ENCODE measurements around the gene LINC00237.
A peak's percentile ranks its signal among the peaks of the same experiment; 100 is the strongest.

DNA sequence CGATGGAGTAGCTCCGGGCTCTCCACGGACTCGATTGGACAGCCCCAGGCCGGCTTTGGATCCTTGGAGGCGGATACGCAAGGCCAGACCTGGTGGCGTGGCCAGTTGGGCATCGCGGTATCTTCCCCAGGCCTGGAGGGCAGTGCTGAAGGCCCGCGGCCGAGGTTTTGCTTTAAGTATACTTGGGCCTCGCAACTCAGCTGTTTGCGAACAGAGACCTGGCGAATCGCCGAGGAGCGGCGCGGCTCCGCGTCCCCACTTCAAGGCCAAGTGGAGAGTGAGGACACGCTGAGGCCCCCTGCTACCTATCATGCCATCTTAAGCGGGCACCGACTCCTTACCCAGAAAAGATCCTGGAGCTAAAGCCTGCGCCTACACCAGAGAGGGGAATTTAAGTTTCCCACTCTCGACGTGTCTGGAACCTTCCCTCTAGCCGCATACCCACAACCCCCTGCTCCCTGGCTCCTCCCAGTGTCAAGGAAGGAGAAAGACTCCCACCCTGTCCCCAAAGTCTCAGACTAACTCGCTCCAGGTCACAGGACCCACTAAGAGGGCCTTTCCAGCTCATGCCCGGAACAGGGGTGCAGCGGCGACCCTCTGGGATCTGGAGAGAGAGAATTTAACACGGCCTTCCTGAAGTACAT is 4.1 kb downstream of the LINC00237 start:
- TF ChIP-seq, protein P1, sequence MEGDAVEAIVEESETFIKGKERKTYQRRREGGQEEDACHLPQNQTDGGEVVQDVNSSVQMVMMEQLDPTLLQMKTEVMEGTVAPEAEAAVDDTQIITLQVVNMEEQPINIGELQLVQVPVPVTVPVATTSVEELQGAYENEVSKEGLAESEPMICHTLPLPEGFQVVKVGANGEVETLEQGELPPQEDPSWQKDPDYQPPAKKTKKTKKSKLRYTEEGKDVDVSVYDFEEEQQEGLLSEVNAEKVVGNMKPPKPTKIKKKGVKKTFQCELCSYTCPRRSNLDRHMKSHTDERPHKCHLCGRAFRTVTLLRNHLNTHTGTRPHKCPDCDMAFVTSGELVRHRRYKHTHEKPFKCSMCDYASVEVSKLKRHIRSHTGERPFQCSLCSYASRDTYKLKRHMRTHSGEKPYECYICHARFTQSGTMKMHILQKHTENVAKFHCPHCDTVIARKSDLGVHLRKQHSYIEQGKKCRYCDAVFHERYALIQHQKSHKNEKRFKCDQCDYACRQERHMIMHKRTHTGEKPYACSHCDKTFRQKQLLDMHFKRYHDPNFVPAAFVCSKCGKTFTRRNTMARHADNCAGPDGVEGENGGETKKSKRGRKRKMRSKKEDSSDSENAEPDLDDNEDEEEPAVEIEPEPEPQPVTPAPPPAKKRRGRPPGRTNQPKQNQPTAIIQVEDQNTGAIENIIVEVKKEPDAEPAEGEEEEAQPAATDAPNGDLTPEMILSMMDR (conservative IDR thresholded peaks at IDR 0.05; ENCODE audit: low read depth in 2 of 2) = peak in 1 of 2 experiments; percentile 29; a peak in 2 of 4 replicates
- TF ChIP-seq POLR2AphosphoS5 (IDR thresholded peaks at IDR 0.05; ENCODE audit: low read depth) = peak; percentile 37; the same call in 1 of the 2 replicates
- no peak for TF ChIP-seq ZNF331 (CRISPR knock-in tag; IDR thresholded peaks at IDR 0.05; ENCODE audit: low read depth)
- no peak for TF ChIP-seq JUNB (IDR thresholded peaks at IDR 0.05; ENCODE audit: unreplicated experiment)
- TF ChIP-seq, protein P2, sequence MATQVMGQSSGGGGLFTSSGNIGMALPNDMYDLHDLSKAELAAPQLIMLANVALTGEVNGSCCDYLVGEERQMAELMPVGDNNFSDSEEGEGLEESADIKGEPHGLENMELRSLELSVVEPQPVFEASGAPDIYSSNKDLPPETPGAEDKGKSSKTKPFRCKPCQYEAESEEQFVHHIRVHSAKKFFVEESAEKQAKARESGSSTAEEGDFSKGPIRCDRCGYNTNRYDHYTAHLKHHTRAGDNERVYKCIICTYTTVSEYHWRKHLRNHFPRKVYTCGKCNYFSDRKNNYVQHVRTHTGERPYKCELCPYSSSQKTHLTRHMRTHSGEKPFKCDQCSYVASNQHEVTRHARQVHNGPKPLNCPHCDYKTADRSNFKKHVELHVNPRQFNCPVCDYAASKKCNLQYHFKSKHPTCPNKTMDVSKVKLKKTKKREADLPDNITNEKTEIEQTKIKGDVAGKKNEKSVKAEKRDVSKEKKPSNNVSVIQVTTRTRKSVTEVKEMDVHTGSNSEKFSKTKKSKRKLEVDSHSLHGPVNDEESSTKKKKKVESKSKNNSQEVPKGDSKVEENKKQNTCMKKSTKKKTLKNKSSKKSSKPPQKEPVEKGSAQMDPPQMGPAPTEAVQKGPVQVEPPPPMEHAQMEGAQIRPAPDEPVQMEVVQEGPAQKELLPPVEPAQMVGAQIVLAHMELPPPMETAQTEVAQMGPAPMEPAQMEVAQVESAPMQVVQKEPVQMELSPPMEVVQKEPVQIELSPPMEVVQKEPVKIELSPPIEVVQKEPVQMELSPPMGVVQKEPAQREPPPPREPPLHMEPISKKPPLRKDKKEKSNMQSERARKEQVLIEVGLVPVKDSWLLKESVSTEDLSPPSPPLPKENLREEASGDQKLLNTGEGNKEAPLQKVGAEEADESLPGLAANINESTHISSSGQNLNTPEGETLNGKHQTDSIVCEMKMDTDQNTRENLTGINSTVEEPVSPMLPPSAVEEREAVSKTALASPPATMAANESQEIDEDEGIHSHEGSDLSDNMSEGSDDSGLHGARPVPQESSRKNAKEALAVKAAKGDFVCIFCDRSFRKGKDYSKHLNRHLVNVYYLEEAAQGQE (IDR thresholded peaks at IDR 0.05; ENCODE audit: unreplicated experiment) = no peak
- TF ChIP-seq, protein P3, sequence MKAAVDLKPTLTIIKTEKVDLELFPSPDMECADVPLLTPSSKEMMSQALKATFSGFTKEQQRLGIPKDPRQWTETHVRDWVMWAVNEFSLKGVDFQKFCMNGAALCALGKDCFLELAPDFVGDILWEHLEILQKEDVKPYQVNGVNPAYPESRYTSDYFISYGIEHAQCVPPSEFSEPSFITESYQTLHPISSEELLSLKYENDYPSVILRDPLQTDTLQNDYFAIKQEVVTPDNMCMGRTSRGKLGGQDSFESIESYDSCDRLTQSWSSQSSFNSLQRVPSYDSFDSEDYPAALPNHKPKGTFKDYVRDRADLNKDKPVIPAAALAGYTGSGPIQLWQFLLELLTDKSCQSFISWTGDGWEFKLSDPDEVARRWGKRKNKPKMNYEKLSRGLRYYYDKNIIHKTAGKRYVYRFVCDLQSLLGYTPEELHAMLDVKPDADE (IDR thresholded peaks at IDR 0.05) = no peak
- no peak for TF ChIP-seq CREB1 (CRISPR knock-in tag; IDR thresholded peaks at IDR 0.05; ENCODE audit: low read depth)
- TF ChIP-seq EZH2 (IDR thresholded peaks at IDR 0.05; ENCODE audit: low read depth, unreplicated experiment) = peak; percentile 31
- no peak for TF ChIP-seq NANOG (IDR thresholded peaks at IDR 0.05; ENCODE audit: borderline replicate concordance)
- TF ChIP-seq EZH2phosphoT487 (IDR thresholded peaks at IDR 0.05; ENCODE audit: unreplicated experiment) = no peak
- no peak for TF ChIP-seq STAT1 (IDR thresholded peaks at IDR 0.05; ENCODE audit: unreplicated experiment)

Measured in GM23338 (cell line).